ENCODE measurements around the gene ROCK2.
A peak's percentile ranks its signal among the peaks of the same experiment; 100 is the strongest.

DNA sequence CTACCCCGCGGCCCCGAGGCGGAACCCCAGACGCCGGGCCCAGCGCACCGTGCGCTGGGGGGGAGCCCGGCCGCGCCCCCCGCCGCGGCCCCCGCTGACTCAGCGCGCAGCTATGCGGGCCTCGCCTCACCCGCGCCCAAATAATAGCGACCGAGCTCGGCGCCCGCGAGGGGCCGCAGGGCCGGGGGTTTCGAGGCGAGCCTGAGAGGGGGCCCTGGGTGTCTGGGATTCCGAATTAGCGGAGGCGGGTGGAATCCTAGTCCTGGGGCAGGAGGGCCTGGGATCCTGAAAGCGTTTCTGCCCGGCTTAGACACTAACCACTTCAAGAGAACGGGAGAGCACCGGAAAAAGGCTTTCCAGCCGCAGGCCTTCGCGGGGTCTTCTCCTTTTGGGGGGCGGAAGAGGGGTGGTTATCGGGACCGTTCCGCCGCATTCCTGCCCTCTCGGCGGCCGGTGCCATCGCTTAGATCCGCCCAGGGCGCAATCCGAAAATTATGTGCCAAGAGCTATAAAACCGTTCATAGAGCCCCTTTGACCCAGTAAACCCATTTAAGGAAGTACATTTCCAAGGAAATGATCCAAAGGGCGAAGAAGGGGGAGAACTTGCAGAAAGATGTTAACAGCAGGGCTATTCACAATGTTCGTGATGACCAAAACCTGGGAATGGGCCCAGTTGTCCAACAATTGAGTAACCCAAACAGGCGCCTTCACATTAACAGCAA is 681 bp upstream of the ROCK2 start:
- TF ChIP-seq SIN3A (IDR thresholded peaks at IDR 0.05; ENCODE audit: borderline replicate concordance, insufficient read depth, low read length), result no peak; the same call in 1 of the 2 replicates
- TF ChIP-seq POLR2AphosphoS5 (IDR thresholded peaks at IDR 0.05; ENCODE audit: low read depth, low read length), result no peak
- TF ChIP-seq TAF1 (IDR thresholded peaks at IDR 0.05; ENCODE audit: borderline replicate concordance, insufficient read depth, low read length), result no peak
- TF ChIP-seq, protein P1, sequence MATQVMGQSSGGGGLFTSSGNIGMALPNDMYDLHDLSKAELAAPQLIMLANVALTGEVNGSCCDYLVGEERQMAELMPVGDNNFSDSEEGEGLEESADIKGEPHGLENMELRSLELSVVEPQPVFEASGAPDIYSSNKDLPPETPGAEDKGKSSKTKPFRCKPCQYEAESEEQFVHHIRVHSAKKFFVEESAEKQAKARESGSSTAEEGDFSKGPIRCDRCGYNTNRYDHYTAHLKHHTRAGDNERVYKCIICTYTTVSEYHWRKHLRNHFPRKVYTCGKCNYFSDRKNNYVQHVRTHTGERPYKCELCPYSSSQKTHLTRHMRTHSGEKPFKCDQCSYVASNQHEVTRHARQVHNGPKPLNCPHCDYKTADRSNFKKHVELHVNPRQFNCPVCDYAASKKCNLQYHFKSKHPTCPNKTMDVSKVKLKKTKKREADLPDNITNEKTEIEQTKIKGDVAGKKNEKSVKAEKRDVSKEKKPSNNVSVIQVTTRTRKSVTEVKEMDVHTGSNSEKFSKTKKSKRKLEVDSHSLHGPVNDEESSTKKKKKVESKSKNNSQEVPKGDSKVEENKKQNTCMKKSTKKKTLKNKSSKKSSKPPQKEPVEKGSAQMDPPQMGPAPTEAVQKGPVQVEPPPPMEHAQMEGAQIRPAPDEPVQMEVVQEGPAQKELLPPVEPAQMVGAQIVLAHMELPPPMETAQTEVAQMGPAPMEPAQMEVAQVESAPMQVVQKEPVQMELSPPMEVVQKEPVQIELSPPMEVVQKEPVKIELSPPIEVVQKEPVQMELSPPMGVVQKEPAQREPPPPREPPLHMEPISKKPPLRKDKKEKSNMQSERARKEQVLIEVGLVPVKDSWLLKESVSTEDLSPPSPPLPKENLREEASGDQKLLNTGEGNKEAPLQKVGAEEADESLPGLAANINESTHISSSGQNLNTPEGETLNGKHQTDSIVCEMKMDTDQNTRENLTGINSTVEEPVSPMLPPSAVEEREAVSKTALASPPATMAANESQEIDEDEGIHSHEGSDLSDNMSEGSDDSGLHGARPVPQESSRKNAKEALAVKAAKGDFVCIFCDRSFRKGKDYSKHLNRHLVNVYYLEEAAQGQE (IDR thresholded peaks at IDR 0.05; ENCODE audit: insufficient read depth in 1 of 2, low read depth in 2 of 2, low read length in 2 of 2), result no peak
- peak; percentile 18 for TF ChIP-seq FOXP2 (optimal IDR thresholded peaks at IDR 0.05; ENCODE audit: borderline replicate concordance, extremely low read depth, extremely low read length, insufficient read depth)

Data from PFSK-1 (cell line).